Measurements from ENCODE around the gene NALCN. TPM values are rescaled to one million over a fixed set of nuclear protein-coding genes. Genes with fewer than 3 reads are reported as not detected.

NALCN gene
- total RNA-seq, 1 donor from 2014 or later: 0.83 TPM

GRCh38 chr13:101307181-101307701 is 109.1 kb downstream of the NALCN start:
- H3K4me3 ChIP-seq: no peak overlapping the region
- no peak overlapping the region for H3K27ac ChIP-seq
- DNase-seq (no peak), ATAC-seq (peak; percentile 28 to 51)
- H3K27me3 ChIP-seq (ENCODE audit: low read depth): no peaks in the 10 kb centered on the region
- no peaks in the 10 kb centered on the region for H3K36me3 ChIP-seq
- TF ChIP-seq, protein P1, sequence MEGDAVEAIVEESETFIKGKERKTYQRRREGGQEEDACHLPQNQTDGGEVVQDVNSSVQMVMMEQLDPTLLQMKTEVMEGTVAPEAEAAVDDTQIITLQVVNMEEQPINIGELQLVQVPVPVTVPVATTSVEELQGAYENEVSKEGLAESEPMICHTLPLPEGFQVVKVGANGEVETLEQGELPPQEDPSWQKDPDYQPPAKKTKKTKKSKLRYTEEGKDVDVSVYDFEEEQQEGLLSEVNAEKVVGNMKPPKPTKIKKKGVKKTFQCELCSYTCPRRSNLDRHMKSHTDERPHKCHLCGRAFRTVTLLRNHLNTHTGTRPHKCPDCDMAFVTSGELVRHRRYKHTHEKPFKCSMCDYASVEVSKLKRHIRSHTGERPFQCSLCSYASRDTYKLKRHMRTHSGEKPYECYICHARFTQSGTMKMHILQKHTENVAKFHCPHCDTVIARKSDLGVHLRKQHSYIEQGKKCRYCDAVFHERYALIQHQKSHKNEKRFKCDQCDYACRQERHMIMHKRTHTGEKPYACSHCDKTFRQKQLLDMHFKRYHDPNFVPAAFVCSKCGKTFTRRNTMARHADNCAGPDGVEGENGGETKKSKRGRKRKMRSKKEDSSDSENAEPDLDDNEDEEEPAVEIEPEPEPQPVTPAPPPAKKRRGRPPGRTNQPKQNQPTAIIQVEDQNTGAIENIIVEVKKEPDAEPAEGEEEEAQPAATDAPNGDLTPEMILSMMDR (IDR thresholded peaks at IDR 0.05): no peak
- intact Hi-C loops (cut with DNase I): no loop called here
- no peaks in the 10 kb centered on the region for H3K9me3 ChIP-seq
- no peaks in the 10 kb centered on the region for H3K4me1 ChIP-seq

- H3K27ac ChIP-seq: no peak overlapping the region
- ATAC-seq (no peak), DNase-seq (no peak)
- H3K36me3 ChIP-seq: no peaks in the 10 kb centered on the region
- no peak overlapping the region for H3K4me3 ChIP-seq
- H3K4me1 ChIP-seq: no peaks in the 10 kb centered on the region
- no peaks in the 10 kb centered on the region for H3K9me3 ChIP-seq
- intact Hi-C loops (cut with DNase I): no loop called here
- TF ChIP-seq, protein P1 (IDR thresholded peaks at IDR 0.05): no peak
- H3K27me3 ChIP-seq (ENCODE audit: low read depth): no peaks in the 10 kb centered on the region
Observed at GRCh38 chr13:101306773-101307172, 109.5 kb downstream of the NALCN start.

- Histone ChIP-seq H3K9me3 (no peaks in the 10 kb centered on the region), H3K36me3 (no peaks in the 10 kb centered on the region), H3K4me3 (no peak overlapping the region), H3K27me3 (ENCODE audit: low read depth) (no peaks in the 10 kb centered on the region), H3K4me1 (no peaks in the 10 kb centered on the region), H3K27ac (no peak overlapping the region)
- TF ChIP-seq, protein P1 (IDR thresholded peaks at IDR 0.05): no peak
- intact Hi-C loops (cut with DNase I): no loop called here
- ATAC-seq (no peak), DNase-seq (no peak)
Observed at GRCh38 chr13:101305981-101306411, 110.3 kb downstream of the NALCN start.

DNA sequence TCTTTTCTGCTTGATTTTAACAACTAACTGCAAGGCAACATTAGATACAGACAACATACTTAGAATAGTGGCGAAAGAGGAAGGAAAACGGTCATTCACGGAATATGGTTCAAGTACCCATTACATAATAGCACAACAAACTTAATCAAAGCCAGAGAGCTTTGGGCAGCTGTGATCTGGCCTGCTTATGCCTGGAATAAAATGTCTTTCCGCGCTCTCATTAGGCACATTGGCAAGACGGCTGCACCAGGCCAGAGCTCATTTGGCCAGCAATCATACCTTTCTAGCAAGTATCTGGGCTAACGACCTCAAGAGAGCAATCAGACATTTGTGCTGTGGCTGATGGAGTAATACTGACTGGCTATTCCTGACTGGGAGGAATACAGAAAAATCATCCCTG is 112.8 kb downstream of the NALCN start:
- intact Hi-C loops (cut with DNase I): no loop called here
- no peak for ATAC-seq

GRCh38 chr13:101301053-101301452 is 115.3 kb downstream of the NALCN start:
- ATAC-seq (no peak), DNase-seq (no peak)
- no peaks in the 10 kb centered on the region for H3K36me3 ChIP-seq
- H3K27me3 ChIP-seq (ENCODE audit: low read depth): no peaks in the 10 kb centered on the region
- H3K27ac ChIP-seq: no peak overlapping the region
- TF ChIP-seq, protein P1 (IDR thresholded peaks at IDR 0.05): no peak
- H3K9me3 ChIP-seq: no peaks in the 10 kb centered on the region
- no peak overlapping the region for H3K4me3 ChIP-seq
- H3K4me1 ChIP-seq: no peaks in the 10 kb centered on the region
- intact Hi-C loops (cut with DNase I): no loop called here

More for the DNA sequence above, 112.8 kb downstream of the NALCN start:
- no peak overlapping the region for H3K4me3 ChIP-seq
- no peaks in the 10 kb centered on the region for H3K27me3 ChIP-seq (ENCODE audit: low read depth)
- H3K9me3 ChIP-seq: no peaks in the 10 kb centered on the region
- H3K4me1 ChIP-seq: no peaks in the 10 kb centered on the region
- no peaks in the 10 kb centered on the region for H3K36me3 ChIP-seq
- TF ChIP-seq, protein P1 (IDR thresholded peaks at IDR 0.05): no peak
- DNase-seq: no peak
- H3K27ac ChIP-seq: no peak overlapping the region
